HG03060 (cell line): ENCODE data around the gene REG4.

ENCODE experiments used
- ATAC-seq: cut with Tn5 transposase; IDR thresholded peaks from one replicate; pipeline ENCODE4 v1.9.1; 2021; ENCODE audit warnings: low read depth, moderate number of reproducible peaks; ENCODE audit not compliant: unreplicated experiment

REG4 gene

GRCh38 chr1:119782631-119783325, 28.5 kb downstream of the REG4 start:
- ATAC-seq: no peak

GRCh38 chr1:119781434-119782210, 29.6 kb downstream of the REG4 start:
- ATAC-seq: no peak

DNA sequence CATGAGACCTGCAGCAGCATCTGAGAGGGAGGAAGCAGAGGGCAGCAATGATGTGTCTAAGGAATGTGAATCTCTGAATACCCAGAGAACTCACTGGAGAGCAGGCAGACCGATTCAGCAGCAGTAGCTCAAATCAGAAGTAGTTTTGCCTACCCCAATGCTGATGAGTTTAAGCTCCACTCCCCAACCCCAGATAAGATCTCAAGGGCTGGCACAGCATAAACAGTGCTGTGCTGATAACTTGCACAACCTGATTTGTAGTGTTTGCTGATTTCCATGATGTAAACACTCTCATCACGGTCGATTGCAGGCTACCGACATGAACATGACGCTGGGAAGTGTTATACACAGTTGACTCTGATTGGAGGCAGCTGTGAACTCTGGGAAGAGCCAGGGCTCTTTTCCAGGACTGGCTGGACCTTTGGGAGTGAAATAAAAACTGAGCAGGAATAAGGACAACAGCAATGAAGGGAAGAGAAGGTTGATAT, 31.3 kb downstream of the REG4 start:
- ATAC-seq: no peak

DNA sequence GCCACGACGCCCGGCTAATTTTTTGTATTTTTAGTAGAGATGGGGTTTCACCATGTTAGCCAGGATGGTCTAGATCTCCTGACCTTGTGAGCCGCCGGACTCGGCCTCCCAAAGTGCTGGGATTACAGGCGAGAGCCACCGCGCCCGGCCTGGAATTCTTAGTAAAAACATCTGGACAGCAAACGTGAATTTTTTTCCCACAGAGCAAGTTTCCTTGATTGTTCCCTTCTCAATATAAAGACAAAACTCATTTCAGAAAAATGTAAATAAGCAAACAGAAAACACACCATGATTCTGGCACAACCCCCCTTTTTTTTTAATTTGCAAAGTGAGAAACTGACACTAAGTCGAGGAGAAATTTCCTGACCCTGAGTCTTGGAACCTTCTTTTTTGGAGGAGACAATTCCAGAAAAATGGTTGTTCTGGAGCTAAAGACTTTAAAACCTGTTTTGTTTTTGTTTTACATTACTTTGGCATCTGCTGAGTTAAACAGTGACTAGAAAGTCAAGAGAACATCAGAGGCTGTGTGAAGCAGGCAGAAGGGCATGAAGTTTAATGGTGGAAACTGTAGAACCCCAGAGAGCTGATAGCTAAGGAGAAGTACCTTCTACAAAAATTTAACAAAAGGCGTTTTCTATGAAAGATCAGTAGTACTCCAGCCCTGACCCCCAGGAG, 32.2 kb downstream of the REG4 start:
- no peak for ATAC-seq

GRCh38 chr1:119778359-119778758, 32.9 kb downstream of the REG4 start:
- ATAC-seq: no peak

GRCh38 chr1:119774746-119775490, 36.3 kb downstream of the REG4 start:
- no peak for ATAC-seq

DNA sequence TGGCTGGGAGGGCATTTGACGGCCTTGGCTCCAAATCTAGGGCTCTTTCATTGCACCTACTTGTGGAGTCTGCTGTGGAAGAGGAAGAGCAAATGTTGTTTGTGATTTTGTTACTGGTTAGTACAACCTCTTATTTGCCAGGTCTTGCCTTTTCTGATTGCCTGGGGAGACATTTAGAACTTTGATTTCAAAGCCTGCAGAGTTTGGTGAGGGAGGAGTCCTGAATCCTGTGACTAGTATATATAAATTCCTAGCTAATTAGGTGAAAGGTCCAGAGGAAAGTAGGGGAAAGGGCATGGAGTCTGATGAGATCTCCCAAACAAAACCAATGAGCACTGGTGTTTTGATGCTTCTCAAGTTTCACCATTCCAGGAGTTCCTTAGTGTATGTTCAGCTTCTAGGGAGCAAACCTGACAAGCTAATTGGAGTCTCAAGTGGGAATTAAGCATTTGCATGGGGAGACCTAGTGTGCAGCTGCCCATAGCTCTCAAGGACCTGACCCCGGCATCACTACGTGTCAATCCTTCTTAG, 37.5 kb downstream of the REG4 start:
- ATAC-seq: no peak

DNA sequence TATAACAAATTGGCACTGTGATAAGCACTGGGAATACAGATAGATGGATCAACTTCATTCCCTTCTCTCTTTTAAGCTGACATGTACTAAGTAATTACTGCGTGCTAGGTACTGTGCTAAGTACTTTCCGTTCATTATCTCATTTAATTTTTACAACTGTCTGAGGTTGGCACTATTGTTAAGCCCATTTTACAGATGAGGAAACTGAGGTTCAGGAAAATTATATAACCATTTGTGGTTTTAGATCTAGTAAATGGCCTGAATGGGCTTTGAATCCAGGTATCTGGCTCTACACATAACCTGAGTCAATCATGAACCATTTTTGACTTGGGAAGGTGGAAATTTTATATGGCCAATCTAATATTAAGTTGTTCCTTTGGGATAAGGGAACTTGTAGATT, 39.0 kb downstream of the REG4 start:
- no peak for ATAC-seq

GRCh38 chr1:119771770-119772169, 39.5 kb downstream of the REG4 start:
- ATAC-seq: no peak

DNA sequence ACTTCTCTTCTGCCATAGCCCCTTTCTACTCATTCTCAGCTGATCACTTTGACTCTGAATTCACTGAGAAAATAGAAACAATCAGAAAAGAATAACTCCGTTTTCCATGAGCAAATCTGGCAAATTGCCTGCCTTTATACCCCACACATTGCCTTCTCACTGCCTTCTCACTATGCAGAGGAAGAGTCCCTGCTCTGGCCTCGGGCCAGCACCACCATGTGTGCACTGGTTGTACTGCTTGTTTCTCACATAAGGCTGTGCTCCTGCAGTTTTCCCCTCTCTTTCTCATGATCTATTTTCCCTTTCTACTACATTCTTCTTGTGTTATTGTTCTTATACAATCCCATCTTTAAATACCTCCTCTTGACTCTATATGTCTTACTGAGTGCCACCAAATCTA, 40.2 kb downstream of the REG4 start:
- ATAC-seq: no peak

- no peak for ATAC-seq
Measured at GRCh38 chr1:119768778-119769177, 42.5 kb downstream of the REG4 start, which contains the start of gene HMGCS2. HMGCS2 (minus strand) TSS chr1:119768905; CDS start chr1:119768844, 61 bp downstream.

DNA sequence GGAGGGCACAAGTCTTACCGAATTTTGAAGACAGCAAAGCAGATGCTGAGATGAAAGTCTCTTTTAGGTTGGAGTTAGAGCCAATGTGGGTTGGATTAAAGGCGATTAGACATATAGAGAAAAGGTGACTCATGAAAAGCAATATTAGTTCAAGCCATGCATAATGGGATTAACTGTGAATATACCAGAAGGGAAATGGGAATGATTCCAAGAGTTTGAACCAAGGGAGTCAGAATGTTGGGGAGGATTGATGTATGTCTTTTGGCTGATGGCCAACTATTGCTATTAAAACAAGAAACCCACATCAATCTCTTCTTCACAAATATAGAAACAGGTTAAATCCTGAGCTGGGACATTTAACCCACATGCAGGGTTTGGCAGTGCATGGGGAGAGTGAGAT, 43.8 kb downstream of the REG4 start:
- no peak for ATAC-seq

GRCh38 chr1:119766374-119766794, 44.9 kb downstream of the REG4 start:
- ATAC-seq: no peak

GRCh38 chr1:119764220-119764619, 47.0 kb downstream of the REG4 start:
- ATAC-seq: no peak

GRCh38 chr1:119762953-119763352, 48.3 kb downstream of the REG4 start:
- ATAC-seq: no peak

GRCh38 chr1:119762409-119762808, 48.9 kb downstream of the REG4 start:
- no peak for ATAC-seq

- ATAC-seq: no peak
Measured at GRCh38 chr1:119758584-119758983, 52.7 kb downstream of the REG4 start.

DNA sequence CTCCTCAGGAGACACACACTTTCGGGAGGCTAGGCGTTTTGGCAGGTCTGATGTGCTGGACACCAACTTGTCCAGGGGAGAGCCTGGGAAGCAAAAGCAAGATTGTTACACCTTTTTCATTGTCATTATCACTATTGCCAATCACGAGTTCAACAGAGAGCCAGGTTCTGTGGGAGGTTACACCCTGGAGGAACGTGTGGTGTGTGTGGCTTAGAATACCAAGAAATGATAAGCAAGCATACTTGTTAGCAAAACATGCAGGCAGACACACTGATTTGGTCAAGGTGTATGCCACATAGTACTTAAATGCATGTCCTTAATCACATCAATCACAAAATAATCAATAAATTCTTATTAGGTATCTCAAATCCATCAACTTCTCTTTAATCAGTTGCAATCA, 58.7 kb downstream of the REG4 start:
- no peak for ATAC-seq

- no peak for ATAC-seq
Measured at GRCh38 chr1:119748040-119748439, 63.2 kb downstream of the REG4 start.

- no peak for ATAC-seq
Measured at GRCh38 chr1:119747451-119747850, 63.8 kb downstream of the REG4 start.
